Loucy (cell line): ENCODE measurements around the gene PARP3.

Source experiments
- H2AFZ ChIP-seq: fragments of 200-600 bp; sonication (generic); 2 replicates; pipeline ENCODE4 v1.6.0; 2016; ENCODE audit warnings: antibody characterized with exemption, mild to moderate bottlenecking, low read length, moderate library complexity
- H3F3A ChIP-seq: fragments of 200-600 bp; 2 replicates; pipeline ENCODE4 v1.6.0; 2016; ENCODE audit warnings: antibody characterized with exemption, low read depth, mild to moderate bottlenecking
- H3K27me3 ChIP-seq: fragments of 200-600 bp; sonication (generic); 2 replicates; pipeline ENCODE4 v1.6.1; 2014; ENCODE audit warnings: low read length, mild to moderate bottlenecking; ENCODE audit not compliant: insufficient read depth, poor library complexity, severe bottlenecking
- H3K36me3 ChIP-seq: fragments of 200-600 bp; sonication (generic); 2 replicates; pipeline ENCODE4 v1.6.1; 2016; ENCODE audit warnings: low read length; ENCODE audit not compliant: insufficient read depth
- H3K4me1 ChIP-seq: fragments of 200-600 bp; sonication (generic); 2 replicates; pipeline ENCODE4 v1.5.1; 2014; ENCODE audit warnings: low read length, mild to moderate bottlenecking; ENCODE audit not compliant: insufficient read depth, poor library complexity, severe bottlenecking
- H3K4me2 ChIP-seq: fragments of 200-600 bp; sonication (generic); 2 replicates; pipeline ENCODE4 v1.6.0; 2014; ENCODE audit warnings: antibody characterized with exemption, low read length, low read depth, mild to moderate bottlenecking; ENCODE audit not compliant: poor library complexity, severe bottlenecking
- H3K4me3 ChIP-seq: fragments of 200-600 bp; sonication (generic); 2 replicates; pipeline ENCODE4 v1.5.1; 2014; ENCODE audit warnings: low read length, mild to moderate bottlenecking, mixed read lengths; ENCODE audit not compliant: poor library complexity, severe bottlenecking
- H3K79me2 ChIP-seq: fragments of 200-600 bp; sonication (generic); 2 replicates; pipeline ENCODE4 v1.6.1; 2014; ENCODE audit warnings: low read length; ENCODE audit not compliant: insufficient read depth
- H3K9ac ChIP-seq: fragments of 200-600 bp; sonication (generic); 2 replicates; pipeline ENCODE4 v1.6.0; 2014; ENCODE audit warnings: mild to moderate bottlenecking, low read depth, low read length, moderate library complexity; ENCODE audit not compliant: poor library complexity, severe bottlenecking
- H3K9me2 ChIP-seq: fragments of 200-600 bp; sonication (generic); replicated peaks from 2 replicates; pipeline ENCODE4 v1.6.1; 2016; ENCODE audit warnings: low read depth, low read length, mixed read lengths
- H3K9me3 ChIP-seq: fragments of 200-600 bp; sonication (generic); 2 replicates; pipeline ENCODE4 v1.6.1; 2014; ENCODE audit warnings: mild to moderate bottlenecking, antibody characterized with exemption, low read length, low read depth; ENCODE audit not compliant: insufficient read depth
- H4K20me1 ChIP-seq: fragments of 200-600 bp; sonication (generic); 2 replicates; pipeline ENCODE4 v1.6.0; 2014; ENCODE audit warnings: antibody characterized with exemption, low read length, mild to moderate bottlenecking; ENCODE audit not compliant: insufficient read depth, poor library complexity, severe bottlenecking
- EZH2phosphoT487 ChIP-seq: fragments of 200-600 bp; IDR thresholded peaks from 2 replicates; pipeline ENCODE4 v1.6.1; 2018; ENCODE audit warnings: antibody characterized with exemption, mild to moderate bottlenecking, moderate library complexity, borderline replicate concordance
- TF ChIP-seq, protein P1 (sequence below): fragments of 200-600 bp; sonication (generic); conservative IDR thresholded peaks from 2 replicates; pipeline ENCODE4 v1.5.1; 2014; ENCODE audit warnings: mild to moderate bottlenecking, antibody characterized with exemption, low read length

Gene PARP3

GRCh38 chr3:51934991-51935885 is 6.9 kb upstream of the PARP3 start:
- no peaks in the 10 kb centered on the region for H3K9me3 ChIP-seq
- H3F3A ChIP-seq = no peaks in the 10 kb centered on the region
- peaks cover 10% of the 10 kb centered on the region; the same call in 1 of the 2 replicates for H3K79me2 ChIP-seq
- no peak overlapping the region for H2AFZ ChIP-seq
- H3K4me1 ChIP-seq = peaks cover 5% of the 10 kb centered on the region
- H3K4me2 ChIP-seq = no peak overlapping the region
- H3K4me3 ChIP-seq = no peak overlapping the region
- no peaks in the 10 kb centered on the region for H3K9me2 ChIP-seq
- no peak overlapping the region for H3K9ac ChIP-seq
- H3K36me3 ChIP-seq = peaks cover 28% of the 10 kb centered on the region; the same call in 1 of the 2 replicates
- TF ChIP-seq, protein P1, sequence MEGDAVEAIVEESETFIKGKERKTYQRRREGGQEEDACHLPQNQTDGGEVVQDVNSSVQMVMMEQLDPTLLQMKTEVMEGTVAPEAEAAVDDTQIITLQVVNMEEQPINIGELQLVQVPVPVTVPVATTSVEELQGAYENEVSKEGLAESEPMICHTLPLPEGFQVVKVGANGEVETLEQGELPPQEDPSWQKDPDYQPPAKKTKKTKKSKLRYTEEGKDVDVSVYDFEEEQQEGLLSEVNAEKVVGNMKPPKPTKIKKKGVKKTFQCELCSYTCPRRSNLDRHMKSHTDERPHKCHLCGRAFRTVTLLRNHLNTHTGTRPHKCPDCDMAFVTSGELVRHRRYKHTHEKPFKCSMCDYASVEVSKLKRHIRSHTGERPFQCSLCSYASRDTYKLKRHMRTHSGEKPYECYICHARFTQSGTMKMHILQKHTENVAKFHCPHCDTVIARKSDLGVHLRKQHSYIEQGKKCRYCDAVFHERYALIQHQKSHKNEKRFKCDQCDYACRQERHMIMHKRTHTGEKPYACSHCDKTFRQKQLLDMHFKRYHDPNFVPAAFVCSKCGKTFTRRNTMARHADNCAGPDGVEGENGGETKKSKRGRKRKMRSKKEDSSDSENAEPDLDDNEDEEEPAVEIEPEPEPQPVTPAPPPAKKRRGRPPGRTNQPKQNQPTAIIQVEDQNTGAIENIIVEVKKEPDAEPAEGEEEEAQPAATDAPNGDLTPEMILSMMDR = no peak
- TF ChIP-seq EZH2phosphoT487 = no peak
- H4K20me1 ChIP-seq = no peaks in the 10 kb centered on the region
- no peaks in the 10 kb centered on the region for H3K27me3 ChIP-seq

DNA sequence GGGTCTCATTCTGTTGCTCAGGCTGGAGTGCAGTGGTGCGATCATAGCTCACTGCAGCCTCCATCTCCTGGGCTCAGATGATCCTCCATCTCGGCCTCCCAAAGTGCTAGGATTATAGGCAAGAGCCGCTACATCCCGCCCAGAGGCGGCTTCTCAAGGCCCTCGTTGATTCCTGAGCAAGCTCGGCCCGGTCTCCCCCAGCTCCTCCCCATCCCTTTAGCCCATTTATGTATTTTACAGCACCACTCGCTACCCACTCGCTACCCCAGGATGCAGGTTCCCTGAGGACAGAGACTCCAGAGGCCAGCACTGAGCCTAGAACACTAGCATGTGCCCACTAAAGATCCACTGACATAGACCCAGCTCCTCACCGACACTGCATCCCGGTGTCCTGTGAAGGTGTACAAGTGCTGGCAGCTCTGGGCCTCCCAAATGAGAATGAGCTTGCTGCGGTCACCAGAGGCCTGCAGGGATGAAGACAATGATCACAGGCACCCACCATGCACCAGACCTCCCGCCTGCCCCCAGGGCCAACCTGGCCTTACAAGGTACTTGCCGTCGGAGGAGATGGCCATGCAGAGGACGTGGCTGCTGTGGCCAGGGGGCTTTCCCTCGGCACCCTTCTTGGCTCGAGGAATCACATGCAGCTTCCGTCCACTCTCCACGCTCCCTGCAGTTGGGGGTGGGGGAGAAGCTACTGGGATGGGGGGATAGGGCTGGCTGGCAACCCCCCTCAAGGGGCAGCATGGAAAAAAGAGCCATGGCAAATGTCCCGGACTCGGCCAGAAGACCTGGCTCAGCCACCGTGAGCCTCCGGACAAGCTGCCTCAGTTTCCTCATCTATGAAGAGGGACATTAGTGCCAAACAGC is 6.0 kb upstream of the PARP3 start:
- H3K36me3 ChIP-seq = peaks cover 28% of the 10 kb centered on the region; the same call in 1 of the 2 replicates
- H2AFZ ChIP-seq = no peak overlapping the region
- no peaks in the 10 kb centered on the region for H3K9me3 ChIP-seq
- no peaks in the 10 kb centered on the region for H3K9me2 ChIP-seq
- peaks cover 19% of the 10 kb centered on the region for H3K79me2 ChIP-seq
- H3K9ac ChIP-seq = no peak overlapping the region
- peaks cover 13% of the 10 kb centered on the region for H3K4me1 ChIP-seq
- H3K4me3 ChIP-seq = no peak overlapping the region
- no peak overlapping the region for H3K4me2 ChIP-seq
- peaks cover under 1% of the 10 kb centered on the region for H4K20me1 ChIP-seq
- no peaks in the 10 kb centered on the region for H3K27me3 ChIP-seq
- H3F3A ChIP-seq = no peaks in the 10 kb centered on the region
- no peak for TF ChIP-seq EZH2phosphoT487
- TF ChIP-seq, protein P1 = no peak

DNA sequence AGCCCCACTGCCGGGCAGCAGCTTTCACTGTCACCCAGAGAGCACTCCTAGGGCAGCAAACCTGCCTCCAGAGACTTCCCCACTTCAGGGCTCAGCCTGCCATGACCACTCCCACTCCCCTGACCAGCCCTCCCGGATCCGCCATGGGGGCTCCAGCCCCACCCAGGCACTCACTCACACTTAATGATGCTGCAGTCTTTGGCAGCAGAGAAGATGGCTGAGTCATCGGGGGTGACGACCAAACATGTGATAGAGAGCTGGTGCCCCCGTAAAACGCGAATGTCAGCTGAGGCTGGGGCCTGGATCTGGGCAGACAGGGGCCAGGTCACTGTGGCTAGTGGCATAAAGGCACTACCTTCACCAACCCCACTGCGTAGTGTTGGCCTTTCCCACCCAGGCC is 5.1 kb upstream of the PARP3 start:
- H3K4me2 ChIP-seq = no peak overlapping the region
- H3K27me3 ChIP-seq = no peaks in the 10 kb centered on the region
- TF ChIP-seq EZH2phosphoT487 = no peak
- TF ChIP-seq, protein P1 = no peak
- peaks cover 28% of the 10 kb centered on the region; the same call in 1 of the 2 replicates for H3K36me3 ChIP-seq
- peaks cover 16% of the 10 kb centered on the region for H3K4me1 ChIP-seq
- H4K20me1 ChIP-seq = peaks cover 4% of the 10 kb centered on the region
- no peak overlapping the region for H3K4me3 ChIP-seq
- no peaks in the 10 kb centered on the region for H3F3A ChIP-seq
- H2AFZ ChIP-seq = no peak overlapping the region
- H3K79me2 ChIP-seq = peaks cover 23% of the 10 kb centered on the region
- H3K9ac ChIP-seq = no peak overlapping the region
- H3K9me2 ChIP-seq = no peaks in the 10 kb centered on the region
- H3K9me3 ChIP-seq = no peaks in the 10 kb centered on the region
